Endothelial cell of umbilical vein (primary cell): ENCODE data around the gene SLC5A2. TPM values are rescaled to one million over a fixed set of nuclear protein-coding genes. Genes with fewer than 3 reads are reported as not detected.

Experiments used
- BruUV-seq: library from RNA; stranded (reverse); fragments of 400-500 nt; replicated peaks from 2 replicates; lab custom pipeline; 2021; lab: Mats Ljungman, UMichigan
- CTCF ChIA-PET: fragments of 300-600, 350-600 bp; sonication (Branson Sonifier 250); formaldehyde crosslinking; loops from one replicate; lab custom pipeline; 2021; ENCODE audit warnings: antibody characterized with exemption, inconsistent platforms; lab: Charles Lee
- POLR2A ChIA-PET: fragments of 300-600, 350-600 bp; sonication (Branson Sonifier 250); formaldehyde crosslinking; loops from one replicate; lab custom pipeline; 2021; ENCODE audit warnings: antibody characterized with exemption, inconsistent platforms; lab: Charles Lee
- DNase-seq: peaks from one replicate; pipeline ENCODE4 v3.0.0-alpha.2; 2011; ENCODE audit warnings: low read depth, low spot score
- FAIRE-seq: peaks from 2 replicates; lab custom pipeline; 2011; peaks lifted over from hg19 to GRCh38; lab: Jason Lieb, UNC
- H2AFZ ChIP-seq: 2 replicates; pipeline ENCODE4 v1.6.0; 2012; ENCODE audit warnings: low read depth, low read length, control low read depth, inconsistent platforms
- H3K27ac ChIP-seq: 2 replicates; pipeline ENCODE4 v1.5.1; 2011; ENCODE audit warnings: low read depth, mild to moderate bottlenecking, control low read depth, low read length, moderate library complexity; ENCODE audit not compliant: insufficient read depth
- H3K27me3 ChIP-seq, 2 experiments: 2 replicates each; pipeline versions ENCODE4 v1.6.0 to v1.6.1; 2011; ENCODE audit warnings: low read length in 2 of 2, mixed read lengths in 1 of 2; ENCODE audit not compliant: control insufficient read depth in 2 of 2, insufficient read depth in 2 of 2
- H3K36me3 ChIP-seq, 2 experiments: 2 replicates in 1 of 2; 3 replicates in 1 of 2; pipeline ENCODE4 v1.5.1; 2011; ENCODE audit warnings: low read length in 2 of 2, mild to moderate bottlenecking in 1 of 2, moderate library complexity in 1 of 2; ENCODE audit not compliant: control insufficient read depth in 2 of 2, insufficient read depth in 2 of 2; ENCODE audit errors: extremely low read depth in 1 of 2
- H3K4me1 ChIP-seq: 3 replicates; pipeline ENCODE4 v1.5.1; 2011; ENCODE audit warnings: mild to moderate bottlenecking, low read length; ENCODE audit not compliant: control insufficient read depth, insufficient read depth; ENCODE audit errors: extremely low read depth
- H3K4me2 ChIP-seq: 2 replicates; pipeline ENCODE4 v1.6.1; 2011; ENCODE audit warnings: low read length, control low read depth, mixed read lengths; ENCODE audit not compliant: insufficient read depth
- H3K4me3 ChIP-seq, 3 experiments: fragments of 200-600 bp in 1 of 3; sonication (generic), shearing (Covaris generic) in 1 of 3; replicated peaks in 1 of 3; 2 replicates each; pipeline ENCODE4 v1.5.1; 2011 to 2016; ENCODE audit warnings: control low read depth in 3 of 3, low read length in 3 of 3, mild to moderate bottlenecking in 2 of 3, inconsistent platforms in 1 of 3, low read depth in 1 of 3, moderate library complexity in 1 of 3; ENCODE audit not compliant: insufficient read depth in 1 of 3
- H3K79me2 ChIP-seq: 2 replicates; pipeline ENCODE4 v1.6.0; 2012; ENCODE audit warnings: low read length, inconsistent platforms; ENCODE audit not compliant: control insufficient read depth, insufficient read depth
- H3K9ac ChIP-seq: replicated peaks from 2 replicates; pipeline ENCODE3; 2011; ENCODE audit warnings: low read length, control low read depth; ENCODE audit not compliant: insufficient read depth; ENCODE audit errors: extremely low read depth
- H3K9me1 ChIP-seq: replicated peaks from 3 replicates; pipeline ENCODE4 v1.6.0; 2011; ENCODE audit warnings: mild to moderate bottlenecking, low read length; ENCODE audit not compliant: control insufficient read depth, insufficient read depth; ENCODE audit errors: extremely low read depth
- H3K9me3 ChIP-seq: replicated peaks from 2 replicates; pipeline ENCODE4 v1.5.1; 2012; ENCODE audit warnings: low read length, inconsistent platforms; ENCODE audit not compliant: control insufficient read depth, insufficient read depth
- H4K20me1 ChIP-seq: replicated peaks from 2 replicates; pipeline ENCODE3; 2011; ENCODE audit warnings: mild to moderate bottlenecking, low read length; ENCODE audit not compliant: control insufficient read depth, insufficient read depth; ENCODE audit errors: extremely low read depth
- CTCF ChIP-seq, 2 donors: IDR thresholded peaks; 1 replicate in 1 of 2; 2 replicates in 1 of 2; pipeline ENCODE4 v1.5.1; 2011; ENCODE audit warnings: low read length in 2 of 2, mild to moderate bottlenecking in 2 of 2, moderate library complexity in 2 of 2, control low read depth in 1 of 2, inconsistent platforms in 1 of 2, low read depth in 1 of 2; ENCODE audit not compliant: insufficient read depth in 1 of 2; ENCODE audit errors: extremely low read depth in 1 of 2
- FOS ChIP-seq: IDR thresholded peaks from 2 replicates; pipeline ENCODE4 v1.6.1; 2011; ENCODE audit warnings: mild to moderate bottlenecking, low read length, moderate library complexity, borderline replicate concordance; ENCODE audit not compliant: insufficient read depth
- GATA2 ChIP-seq: IDR thresholded peaks from 2 replicates; pipeline ENCODE4 v1.7.0; 2011; ENCODE audit warnings: low read depth, mild to moderate bottlenecking, moderate library complexity, mixed read lengths, low read length; ENCODE audit not compliant: insufficient read length, insufficient read depth
- MAX ChIP-seq: IDR thresholded peaks from 2 replicates; pipeline ENCODE4 v1.6.1; 2011; ENCODE audit not compliant: insufficient read depth, insufficient read length
- dilution Hi-C: fragments of 300-500 bp; cut with MboI; formaldehyde crosslinking; loops from one replicate; pipeline ENCODE4 v1.15.0; 2019; ENCODE audit warnings: low sequenced_read_pairs; ENCODE audit not compliant: extremely low pct_ligation_motif_present
- intact Hi-C: fragments of 100-400 bp; cut with micrococcal nuclease; formaldehyde crosslinking; loops from one replicate; pipeline ENCODE4 v1.10.0; 2022
- polyA plus RNA-seq, 4 experiments: library from polyadenylated mRNA; depleted of rRNA in 3 of 4; stranded (reverse) in 3 of 4; unstranded in 1 of 4; fragments of >200 nt; gene quantifications; 2 replicates each; pipeline versions ENCODE4 v1.2.1 to v1.2.3, GENCODE V29; 2011 to 2012; ENCODE audit warnings: missing spikeins in 1 of 4
- total RNA-seq: library from RNA; stranded (reverse); gene quantifications from 2 replicates; pipeline ENCODE4 v1.2.3, GENCODE V29; 2021

The SLC5A2 gene
- total and polyA plus RNA-seq, 2 donors (not counting 3 experiments of a cell fraction or from before 2014, with no cell fraction given), result 0.03 TPM; not detected in 1

GRCh38 chr16:31455601-31456314, 27.2 kb upstream of the SLC5A2 start:
- peaks cover 37% of the 10 kb centered on the region for H3K4me1 ChIP-seq
- dilution Hi-C loops, result no loop called here
- H3K79me2 ChIP-seq, result peaks cover 37% of the 10 kb centered on the region
- no peaks in the 10 kb centered on the region for H4K20me1 ChIP-seq
- DNase-seq (peak; percentile 24), FAIRE-seq (no peak)
- no peak overlapping the region for H3K27ac ChIP-seq
- ChIA-PET POLR2A (interaction anchor here (1.3 kb wide), 1 partner anchor 276 kb away, joined by 5 read pairs; the partner anchor contains the start of gene FUS), CTCF (interaction anchor here (0.5 to 1.2 kb wide), 4 partner anchors 12 to 73 kb away, joined by 3 to 13 read pairs (median 4); partner anchors contain the start of gene ZNF843)
- H3K4me3 ChIP-seq, result no peak overlapping the region
- H3K9me1 ChIP-seq, result no peaks in the 10 kb centered on the region
- no peak overlapping the region for H3K4me2 ChIP-seq
- intact Hi-C loops, result loop anchor here (5.0 kb wide), 3 partner anchors 253 to 273 kb away; partner anchors contain the start of genes FUS and PYCARD
- peak; percentile 27 to 52 for TF ChIP-seq CTCF (IDR thresholded peaks at IDR 0.05; ENCODE audit: extremely low read depth in 1 of 2, insufficient read depth in 1 of 2, low read depth in 1 of 2, low read length in 2 of 2)
- TF ChIP-seq FOS, result no peak
- TF ChIP-seq MAX, result no peak
- TF ChIP-seq GATA2, result no peak
- H3K27me3 ChIP-seq, result no peaks in the 10 kb centered on the region
- H3K36me3 ChIP-seq, result no peaks in the 10 kb centered on the region
- no TSS peak for BruUV-seq
- H3K9me3 ChIP-seq, result no peaks in the 10 kb centered on the region
- H2AFZ ChIP-seq, result no peak overlapping the region
- no peak overlapping the region for H3K9ac ChIP-seq
